ENCODE results near the gene TFIP11. TPM values are rescaled to one million over a fixed set of nuclear protein-coding genes. Genes with fewer than 3 reads are reported as not detected.

The TFIP11 gene
- total and polyA plus RNA-seq, 9 of the 15 experiments (the other 6 are each of a cell fraction or from before 2014, with no cell fraction given) = 11.5 to 38.1 (median 25.2) TPM

- no peaks in the 10 kb centered on the region for H3K27me3 ChIP-seq (ENCODE audit: control insufficient read depth in 2 of 2, insufficient read depth in 2 of 2, low read length in 2 of 2)
- TF ChIP-seq FOSL1 (tag; conservative IDR thresholded peaks at IDR 0.05) (no peak), ZZZ3 (IDR thresholded peaks at IDR 0.05) (no peak), SIN3B (IDR thresholded peaks at IDR 0.05; ENCODE audit: low read depth) (no peak), DDX20 (tag; IDR thresholded peaks at IDR 0.05; ENCODE audit: low read depth) (no peak), GMEB1 (CRISPR knock-in tag; IDR thresholded peaks at IDR 0.05) (no peak), ELK3 (CRISPR knock-in tag; IDR thresholded peaks at IDR 0.05) (no peak), SMAD2 (IDR thresholded peaks at IDR 0.05; ENCODE audit: low read depth, low read length) (no peak), XRCC4 (IDR thresholded peaks at IDR 0.05; ENCODE audit: extremely low read depth, insufficient read depth, insufficient read length) (no peak), CHCHD3 (CRISPR knock-in tag; IDR thresholded peaks at IDR 0.05) (no peak)
- peaks cover 17% of the 10 kb centered on the region for H3K79me2 ChIP-seq (ENCODE audit: control insufficient read depth, insufficient read depth, low read length)
- ChIA-PET CTCF (ENCODE audit: low intra/inter-chr PET ratio) (no interaction called here), POLR2A (interaction anchor here (0.7 to 5.3 kb wide), 3 partner anchors 8 to 50 kb away, joined by 3 to 35 read pairs (median 5); partner anchors contain the start of genes HPS4 and SRRD)
- FAIRE-seq = peak; percentile 19
- H3K36me3 ChIP-seq (ENCODE audit: control insufficient read depth, insufficient read depth, low read length) = peaks cover 82% of the 10 kb centered on the region
- no peaks in the 10 kb centered on the region for H4K20me1 ChIP-seq (replicated peaks; ENCODE audit: control insufficient read depth, insufficient read depth, low read length)
- DNase-seq (ENCODE audit: extremely low read depth in 1 of 4, low spot score in 3 of 4) = no peak
- no peaks in the 10 kb centered on the region; the same call in 1 of the 2 replicates for H3K9me3 ChIP-seq (replicated peaks; ENCODE audit: control insufficient read depth, insufficient read depth, low read depth, low read length)
- ATAC-seq = no peak
- in situ Hi-C loops (cut with MboI) (no loop called here), intact Hi-C loops (cut with micrococcal nuclease) (no loop called here)
- H3K9ac ChIP-seq (ENCODE audit: insufficient read depth in 1 of 2, low read depth in 2 of 2, low read length in 2 of 2) = peak overlapping the region in 1 of 2 experiments; percentile 87; a peak in 1 of 4 replicates
- H3K4me2 ChIP-seq (ENCODE audit: insufficient read depth, low read length) = peak overlapping the region; percentile 11; the same call in 1 of the 2 replicates
- H3K4me1 ChIP-seq (replicated peaks in 1 of 2; ENCODE audit: control insufficient read depth in 2 of 2, insufficient read depth in 2 of 2, low read length in 2 of 2) = peaks cover 13 to 26% of the 10 kb centered on the region in 2 experiments; a peak in 3 of 5 replicates
- H2AFZ ChIP-seq (ENCODE audit: low read depth, low read length) = no peak overlapping the region
- BruUV-seq (replicated peaks) = no TSS peak
- no peak overlapping the region for H3K4me3 ChIP-seq
- H3K9me1 ChIP-seq (ENCODE audit: control insufficient read depth, insufficient read depth, low read length) = no peaks in the 10 kb centered on the region
- H3K27ac ChIP-seq (ENCODE audit: extremely low read depth, low read depth, low read length) = peak overlapping the region; percentile 100
These were observed 17.8 kb downstream of the TFIP11 start for GRCh38 chr22:26494506-26494905.
